Activated T-helper 9 cell treated with anti-CD3 and anti-CD28 coated beads, Interleukin-2, amount 50 U/mL, for 16 hours (primary cell): ENCODE measurements around the gene CNMD.

ENCODE experiments used
- DNase-seq: peaks from one replicate; pipeline ENCODE4 v3.0.0-alpha.2; 2020; ENCODE audit warnings: low read depth

CNMD gene

GRCh38 chr13:52739468-52740071, at the start of gene CNMD:
TSS of gene CNMD (minus strand) at chr13:52739820. CDS start at chr13:52739701, 119 bp downstream.
- no peak for DNase-seq

- no peak for DNase-seq
Measured at GRCh38 chr13:52788011-52788410, 48.4 kb upstream of the CNMD start.

- no peak for DNase-seq
Measured at GRCh38 chr13:52787235-52787634, 47.6 kb upstream of the CNMD start.

- no peak for DNase-seq
Measured at GRCh38 chr13:52786766-52787165, 47.1 kb upstream of the CNMD start.

- DNase-seq = no peak
Measured at GRCh38 chr13:52785739-52786138, 46.1 kb upstream of the CNMD start.

- DNase-seq = no peak
Measured at GRCh38 chr13:52784591-52785340, 45.1 kb upstream of the CNMD start.

GRCh38 chr13:52783943-52784342, 44.3 kb upstream of the CNMD start:
- no peak for DNase-seq

GRCh38 chr13:52782471-52783448, 43.1 kb upstream of the CNMD start:
- no peak for DNase-seq

- no peak for DNase-seq
Measured at GRCh38 chr13:52780611-52781010, 41.0 kb upstream of the CNMD start.

GRCh38 chr13:52780092-52780491, 40.5 kb upstream of the CNMD start:
- DNase-seq = no peak

- DNase-seq = no peak
Measured at GRCh38 chr13:52779103-52779502, 39.5 kb upstream of the CNMD start.

- DNase-seq = no peak
Measured at GRCh38 chr13:52776726-52777125, 37.1 kb upstream of the CNMD start.

GRCh38 chr13:52775511-52775910, 35.9 kb upstream of the CNMD start:
- no peak for DNase-seq

GRCh38 chr13:52767949-52768516, 28.4 kb upstream of the CNMD start:
- DNase-seq = no peak

GRCh38 chr13:52765611-52766390, 26.2 kb upstream of the CNMD start:
- no peak for DNase-seq

- no peak for DNase-seq
Measured at GRCh38 chr13:52760077-52760476, 20.5 kb upstream of the CNMD start.

GRCh38 chr13:52758114-52758513, 18.5 kb upstream of the CNMD start:
- DNase-seq = no peak

GRCh38 chr13:52751196-52751595, 11.6 kb upstream of the CNMD start:
- DNase-seq = no peak

- DNase-seq = no peak
Measured at GRCh38 chr13:52750713-52751112, 11.1 kb upstream of the CNMD start.

GRCh38 chr13:52749419-52749818, 9.8 kb upstream of the CNMD start:
- no peak for DNase-seq

GRCh38 chr13:52746141-52746540, 6.5 kb upstream of the CNMD start:
- no peak for DNase-seq
